IMR-90 (cell line): ENCODE measurements around the gene RUNX2. TPM values are rescaled to one million over a fixed set of nuclear protein-coding genes. Genes with fewer than 3 reads are reported as not detected.

Experiments
- ATAC-seq: fragments of 200-7000 bp; cut with Tn5 transposase; 2 replicates; pipeline ENCODE4 v1.9.1; 2020; ENCODE audit warnings: low read depth, mild to moderate bottlenecking, moderate library complexity
- BruUV-seq: library from RNA; stranded (reverse); fragments of 400-500 nt; replicated peaks from 2 replicates; lab custom pipeline; 2021; lab: Mats Ljungman, UMichigan
- CTCF ChIA-PET: fragments of 300-600 bp; formaldehyde crosslinking; extraction: SDS; loops from one replicate; lab custom pipeline; 2021; ENCODE audit warnings: antibody characterized with exemption; lab: Yijun Ruan, JAX
- POLR2A ChIA-PET: fragments of 300-600 bp; sonication (Branson Sonifier 250); formaldehyde crosslinking; loops from one replicate; lab custom pipeline; 2022; ENCODE audit warnings: antibody characterized with exemption; ENCODE audit not compliant: unreplicated experiment; lab: Charles Lee
- DNase-seq: peaks from one replicate; pipeline ENCODE4 v3.0.0; 2013
- H2AFZ ChIP-seq: replicated peaks from 2 replicates; pipeline ENCODE3; 2013; ENCODE audit warnings: low read length, mild to moderate bottlenecking; ENCODE audit not compliant: poor library complexity
- H2AK5ac ChIP-seq: 2 replicates; pipeline ENCODE4 v1.6.1; 2013; ENCODE audit warnings: low read depth, low read length, inconsistent platforms
- H2AK9ac ChIP-seq: replicated peaks from 2 replicates; pipeline ENCODE3; 2013; ENCODE audit warnings: mild to moderate bottlenecking, low read depth, low read length, moderate library complexity; ENCODE audit not compliant: poor library complexity
- H2BK120ac ChIP-seq: 2 replicates; pipeline ENCODE4 v1.6.1; 2013; ENCODE audit warnings: low read depth, low read length, inconsistent platforms
- H2BK15ac ChIP-seq: 3 replicates; pipeline ENCODE4 v1.6.1; 2013; ENCODE audit warnings: low read depth, low read length, inconsistent platforms
- H2BK20ac ChIP-seq: 2 replicates; pipeline ENCODE4 v1.6.1; 2013; ENCODE audit warnings: low read depth, mild to moderate bottlenecking, inconsistent platforms, low read length, moderate library complexity
- H2BK5ac ChIP-seq: 2 replicates; pipeline ENCODE4 v1.6.1; 2013; ENCODE audit warnings: mild to moderate bottlenecking, low read depth, low read length, inconsistent platforms; ENCODE audit not compliant: poor library complexity, severe bottlenecking
- H3K14ac ChIP-seq: replicated peaks from 2 replicates; pipeline ENCODE4 v1.6.1; 2013; ENCODE audit warnings: low read depth, low read length, inconsistent platforms
- H3K18ac ChIP-seq: 2 replicates; pipeline ENCODE4 v1.6.1; 2013; ENCODE audit warnings: low read depth, low read length, control low read depth
- H3K23ac ChIP-seq: 2 replicates; pipeline ENCODE4 v1.6.1; 2013; ENCODE audit warnings: low read depth, low read length, inconsistent platforms
- H3K27ac ChIP-seq: 2 replicates; pipeline ENCODE4 v1.5.1; 2013; ENCODE audit warnings: mild to moderate bottlenecking, control low read depth, low read length; ENCODE audit not compliant: insufficient read depth
- H3K27me3 ChIP-seq: 2 replicates; pipeline ENCODE4 v1.6.1; 2013; ENCODE audit warnings: low read length; ENCODE audit not compliant: control insufficient read depth, insufficient read depth
- H3K36me3 ChIP-seq: 2 replicates; pipeline ENCODE4 v1.6.1; 2013; ENCODE audit warnings: low read length, mixed read lengths; ENCODE audit not compliant: control insufficient read depth, insufficient read depth
- H3K4ac ChIP-seq: 2 replicates; pipeline ENCODE4 v1.6.1; 2013; ENCODE audit warnings: low read depth, low read length, inconsistent platforms
- H3K4me1 ChIP-seq: 2 replicates; pipeline ENCODE4 v1.6.1; 2013; ENCODE audit warnings: low read length, mixed read lengths; ENCODE audit not compliant: control insufficient read depth, insufficient read depth
- H3K4me2 ChIP-seq: 2 replicates; pipeline ENCODE4 v1.6.1; 2013; ENCODE audit warnings: low read depth, mild to moderate bottlenecking, control low read depth, low read length, moderate library complexity
- H3K4me3 ChIP-seq: 2 replicates; pipeline ENCODE4 v1.5.1; 2013; ENCODE audit warnings: low read depth, mild to moderate bottlenecking, control low read depth, low read length, moderate library complexity; ENCODE audit not compliant: insufficient read depth
- H3K56ac ChIP-seq: 2 replicates; pipeline ENCODE4 v1.6.1; 2013; ENCODE audit warnings: low read length, inconsistent platforms; ENCODE audit not compliant: insufficient read depth; ENCODE audit errors: extremely low read depth
- H3K79me1 ChIP-seq, 2 experiments: 2 replicates each; pipeline ENCODE4 v1.6.1; 2013; ENCODE audit warnings: low read length in 2 of 2, inconsistent platforms in 1 of 2, low read depth in 1 of 2
- H3K9ac ChIP-seq: 2 replicates; pipeline ENCODE4 v1.6.1; 2013; ENCODE audit warnings: low read depth, low read length, control low read depth
- H3K9me1 ChIP-seq: 2 replicates; pipeline ENCODE4 v1.6.1; 2013; ENCODE audit warnings: low read length, inconsistent platforms; ENCODE audit not compliant: insufficient read depth
- H3K9me3 ChIP-seq: 2 replicates; pipeline ENCODE4 v1.6.1; 2013; ENCODE audit warnings: low read length; ENCODE audit not compliant: control insufficient read depth, insufficient read depth
- H4K20me1 ChIP-seq: 2 replicates; pipeline ENCODE4 v1.6.1; 2013; ENCODE audit warnings: low read length, inconsistent platforms; ENCODE audit not compliant: insufficient read depth
- H4K5ac ChIP-seq: 2 replicates; pipeline ENCODE4 v1.6.1; 2013; ENCODE audit warnings: mild to moderate bottlenecking, low read depth, low read length, control low read depth
- H4K8ac ChIP-seq, 2 experiments: 2 replicates each; pipeline ENCODE4 v1.6.1; 2013; ENCODE audit warnings: low read depth in 2 of 2, low read length in 2 of 2, control low read depth in 1 of 2, inconsistent platforms in 1 of 2
- H4K91ac ChIP-seq: 2 replicates; pipeline ENCODE4 v1.6.1; 2013; ENCODE audit warnings: low read depth, low read length, inconsistent platforms; ENCODE audit not compliant: insufficient read depth
- CEBPB ChIP-seq: IDR thresholded peaks from 2 replicates; pipeline ENCODE4 v1.6.1; 2012; ENCODE audit warnings: low read depth, low read length, improper control_type of control experiment
- MAFK ChIP-seq: IDR thresholded peaks from 2 replicates; pipeline ENCODE4 v1.6.1; 2012; ENCODE audit warnings: low read depth, low read length, improper control_type of control experiment
- MAZ ChIP-seq: IDR thresholded peaks from 2 replicates; pipeline ENCODE4 v1.6.1; 2012; ENCODE audit warnings: low read depth, mild to moderate bottlenecking, low read length, improper control_type of control experiment, moderate library complexity, borderline replicate concordance
- NFE2L2 ChIP-seq: fragments of 150-350 bp; IDR thresholded peaks from 2 replicates; pipeline ENCODE4 v1.6.1; 2016; ENCODE audit warnings: low read depth, mild to moderate bottlenecking, low read length
- RCOR1 ChIP-seq: IDR thresholded peaks from 2 replicates; pipeline ENCODE4 v1.6.1; 2012; ENCODE audit warnings: mild to moderate bottlenecking, low read length, improper control_type of control experiment; ENCODE audit not compliant: insufficient replicate concordance
- RFX5 ChIP-seq: IDR thresholded peaks from 2 replicates; pipeline ENCODE4 v1.8.0; 2012; ENCODE audit warnings: low read depth, mild to moderate bottlenecking, low read length, moderate library complexity
- WGBS, 2 experiments: methylation state at CpG; one replicate each; pipeline versions ENCODE4 v1.1.5 to v1.1.7; 2013; ENCODE audit warnings: missing lambda C conversion rate in 2 of 2; ENCODE audit not compliant: insufficient read length in 1 of 2; ENCODE audit errors: extremely low coverage in 2 of 2; 5-methylcytosine and 5-hydroxymethylcytosine counted together
- dilution Hi-C: fragments of 300-500 bp; cut with HindIII; formaldehyde crosslinking; loops from one replicate; pipeline ENCODE4 v1.14.3; 2018; ENCODE audit warnings: low sequenced_read_pairs; ENCODE audit not compliant: unreplicated experiment
- in situ Hi-C: fragments of 300-500 bp; cut with MboI; formaldehyde crosslinking; loops from 3 replicates; pipeline ENCODE4 v1.14.3; 2019; ENCODE audit warnings: low sequenced_read_pairs, inconsistent platforms, mixed read lengths
- intact Hi-C: fragments of 100-400 bp; cut with micrococcal nuclease; formaldehyde crosslinking; loops from 2 replicates; pipeline ENCODE4 v1.10.0; 2022
- polyA plus RNA-seq, 3 experiments: library from polyadenylated mRNA; depleted of rRNA; stranded (reverse); fragments of >200 nt; gene quantifications; 2 replicates each; pipeline ENCODE4 v1.2.3, GENCODE V29; 2012; ENCODE audit warnings: low replicate concordance in 1 of 3
- total RNA-seq: library from RNA; depleted of rRNA; stranded (reverse); fragments of >200 nt; gene quantifications from 2 replicates; pipeline ENCODE4 v1.2.3, GENCODE V29; 2012

Gene RUNX2
- total and polyA plus RNA-seq, 2 of the 4 experiments (the other 2 are of a cell fraction) = 2.3 to 4.7 TPM

GRCh38 chr6:45543298-45544235, 215.4 kb downstream of the RUNX2 start:
- no peak overlapping the region for H4K5ac ChIP-seq
- intact Hi-C loops = no loop called here
- peak; percentile 77 for DNase-seq
- H3K14ac ChIP-seq = peak overlapping the region; percentile 80
- H3K4me3 ChIP-seq = no peak overlapping the region
- H3K27me3 ChIP-seq = no peaks in the 10 kb centered on the region
- peak overlapping the region in 1 of 2 experiments; percentile 72; a peak in 2 of 4 replicates for H4K8ac ChIP-seq
- H3K9me1 ChIP-seq = peaks cover 10% of the 10 kb centered on the region
- H3K4me2 ChIP-seq = peak overlapping the region; percentile 24; the same call in 1 of the 2 replicates
- no TSS peak for BruUV-seq
- POLR2A ChIA-PET = interaction anchor here (0.7 kb wide), 1 partner anchor 102 kb away, joined by 3 read pairs; no protein-coding TSS in a partner anchor
- H3K18ac ChIP-seq = no peak overlapping the region
- 0 out of 3 replicates have a peak overlapping the region, but pooled peaks have one; percentile 8 for H2BK15ac ChIP-seq
- CTCF ChIA-PET = interaction anchor here (0.6 to 1.2 kb wide), 2 partner anchors 48 to 356 kb away, joined by 3 read pairs; no protein-coding TSS in a partner anchor
- dilution Hi-C loops = no loop called here
- peak overlapping the region; percentile 68; the same call in 1 of the 2 replicates for H3K23ac ChIP-seq
- H4K20me1 ChIP-seq = no peaks in the 10 kb centered on the region
- peak overlapping the region; percentile 31; the same call in 1 of the 2 replicates for H4K91ac ChIP-seq
- no CpG with 5 or more reads among the region's 5 CpGs for WGBS, 2 experiments
- in situ Hi-C loops = no loop called here
- no peak overlapping the region for H2AFZ ChIP-seq
- H3K9ac ChIP-seq = no peak overlapping the region
- H3K9me3 ChIP-seq = no peaks in the 10 kb centered on the region
- peak; percentile 60 for TF ChIP-seq NFE2L2
- TF ChIP-seq CEBPB = peak; percentile 16; the same call in 1 of the 2 replicates
- TF ChIP-seq RCOR1 = no peak
- no peak for TF ChIP-seq MAFK
- TF ChIP-seq MAZ = no peak
- TF ChIP-seq RFX5 = no peak
- H3K56ac ChIP-seq = no peak overlapping the region
- ATAC-seq = peak; percentile 32; the same call in 1 of the 2 replicates
- H2BK120ac ChIP-seq = peak overlapping the region; percentile 59
- H3K4me1 ChIP-seq = peaks cover 4% of the 10 kb centered on the region; the same call in 1 of the 2 replicates
- H3K4ac ChIP-seq = peak overlapping the region; percentile 58
- H2BK5ac ChIP-seq = peak overlapping the region; percentile 28
- H2AK9ac ChIP-seq = no peak overlapping the region
- H2AK5ac ChIP-seq = peak overlapping the region; percentile 27; the same call in 1 of the 2 replicates
- H3K79me1 ChIP-seq = peaks cover 0 to 4% of the 10 kb centered on the region in 2 experiments; a peak in 2 of 4 replicates
- H2BK20ac ChIP-seq = peak overlapping the region; percentile 47; the same call in 1 of the 2 replicates
- H3K27ac ChIP-seq = no peak overlapping the region
- H3K36me3 ChIP-seq = peaks cover 6% of the 10 kb centered on the region
